VCaP (cell line): Measurements from ENCODE around the gene NRP1.
"Not testable (repeated sequence)": the region's sequence is repeated elsewhere in the genome, so short reads cannot be mapped to it uniquely, and the experiment has no call there.

Experiments
- H3K27ac ChIP-seq: fragments of 450-650 bp; 2 replicates; pipeline ENCODE4 v1.5.1; 2017
- TF ChIP-seq, protein P1 (sequence below): fragments of 450-650 bp; conservative IDR thresholded peaks from 2 replicates; pipeline ENCODE4 v1.5.1; 2017; ENCODE audit warnings: mild to moderate bottlenecking, moderate library complexity

NRP1 gene

GRCh38 chr10:33334153-33334804 lies at the start of gene NRP1:
TSS of gene NRP1 (minus strand) at chr10:33334667. CDS start at chr10:33334382, 285 bp downstream.
- TF ChIP-seq, protein P1, sequence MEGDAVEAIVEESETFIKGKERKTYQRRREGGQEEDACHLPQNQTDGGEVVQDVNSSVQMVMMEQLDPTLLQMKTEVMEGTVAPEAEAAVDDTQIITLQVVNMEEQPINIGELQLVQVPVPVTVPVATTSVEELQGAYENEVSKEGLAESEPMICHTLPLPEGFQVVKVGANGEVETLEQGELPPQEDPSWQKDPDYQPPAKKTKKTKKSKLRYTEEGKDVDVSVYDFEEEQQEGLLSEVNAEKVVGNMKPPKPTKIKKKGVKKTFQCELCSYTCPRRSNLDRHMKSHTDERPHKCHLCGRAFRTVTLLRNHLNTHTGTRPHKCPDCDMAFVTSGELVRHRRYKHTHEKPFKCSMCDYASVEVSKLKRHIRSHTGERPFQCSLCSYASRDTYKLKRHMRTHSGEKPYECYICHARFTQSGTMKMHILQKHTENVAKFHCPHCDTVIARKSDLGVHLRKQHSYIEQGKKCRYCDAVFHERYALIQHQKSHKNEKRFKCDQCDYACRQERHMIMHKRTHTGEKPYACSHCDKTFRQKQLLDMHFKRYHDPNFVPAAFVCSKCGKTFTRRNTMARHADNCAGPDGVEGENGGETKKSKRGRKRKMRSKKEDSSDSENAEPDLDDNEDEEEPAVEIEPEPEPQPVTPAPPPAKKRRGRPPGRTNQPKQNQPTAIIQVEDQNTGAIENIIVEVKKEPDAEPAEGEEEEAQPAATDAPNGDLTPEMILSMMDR: no peak
- H3K27ac ChIP-seq: peak within 1 kb of the TSS; percentile 96

GRCh38 chr10:33384201-33384600 lies 49.7 kb upstream of the NRP1 start:
- not testable (repeated sequence) for H3K27ac ChIP-seq

GRCh38 chr10:33382921-33383713 lies 48.6 kb upstream of the NRP1 start:
- TF ChIP-seq, protein P1: no peak
- no peak overlapping the region for H3K27ac ChIP-seq

- no peak overlapping the region for H3K27ac ChIP-seq
- TF ChIP-seq, protein P1: no peak
These were observed 47.7 kb upstream of the NRP1 start for GRCh38 chr10:33382216-33382600.

DNA sequence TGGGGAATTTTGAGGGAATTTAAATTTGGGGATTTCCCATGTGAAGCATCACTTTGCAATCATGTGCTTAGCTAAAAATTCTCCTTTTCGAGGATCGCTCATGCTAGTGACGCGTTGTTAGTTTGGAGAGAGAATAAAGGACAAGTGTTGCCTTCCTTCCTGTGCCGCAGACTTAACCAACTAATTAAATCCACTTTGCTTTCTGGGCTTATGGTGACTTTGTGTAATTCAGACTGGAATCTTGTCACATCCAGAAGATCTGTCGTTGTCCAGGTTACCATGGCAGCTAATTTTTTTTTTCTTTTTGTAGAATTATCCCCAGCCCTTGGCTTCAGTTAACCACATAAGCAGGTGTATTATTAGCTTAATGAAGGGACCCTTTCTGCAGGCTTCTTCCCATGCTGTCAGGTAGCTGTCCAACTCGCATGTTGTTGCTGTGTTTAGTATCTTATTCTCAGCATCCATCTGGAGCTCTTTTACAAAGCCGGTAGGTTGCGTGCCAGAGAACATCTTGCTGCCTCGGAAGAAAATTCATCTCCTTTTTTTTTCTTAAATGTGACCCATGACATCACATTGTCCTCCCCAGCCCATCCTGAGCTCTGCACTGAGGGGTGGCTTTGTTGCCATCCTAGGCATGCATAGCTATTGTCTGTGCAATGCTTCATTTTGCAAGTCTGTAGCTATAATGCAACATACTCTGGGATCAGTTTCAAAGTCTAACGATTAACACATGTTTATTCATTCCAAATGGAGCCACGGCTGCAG lies 47.2 kb upstream of the NRP1 start:
- H3K27ac ChIP-seq: no peak overlapping the region
- TF ChIP-seq, protein P1: no peak

GRCh38 chr10:33377658-33378025 lies 43.2 kb upstream of the NRP1 start:
- H3K27ac ChIP-seq: no peak overlapping the region
- TF ChIP-seq, protein P1: no peak

GRCh38 chr10:33376976-33377657 lies 42.6 kb upstream of the NRP1 start:
- no peak overlapping the region for H3K27ac ChIP-seq
- TF ChIP-seq, protein P1: no peak
